AG09309 (cell line): ENCODE data around the gene MAP3K6.
"Not testable (repeated sequence)": the region's sequence is repeated elsewhere in the genome, so short reads cannot be mapped to it uniquely, and the experiment has no call there.

Experiments used
- DNase-seq: peaks from one replicate; pipeline ENCODE4 v3.0.0-alpha.2; 2010; ENCODE audit warnings: low read depth
- H3K4me3 ChIP-seq: 2 replicates; pipeline ENCODE4 v1.5.1; 2011; ENCODE audit warnings: mild to moderate bottlenecking, low read depth, low read length, moderate library complexity; ENCODE audit not compliant: control insufficient read depth
- TF ChIP-seq, protein P1 (sequence below): IDR thresholded peaks from 2 replicates; pipeline ENCODE4 v1.5.1; 2011; ENCODE audit warnings: mild to moderate bottlenecking, low read depth, low read length, inconsistent platforms; ENCODE audit not compliant: insufficient read depth, control insufficient read depth; ENCODE audit errors: missing control alignments

MAP3K6 gene

DNA sequence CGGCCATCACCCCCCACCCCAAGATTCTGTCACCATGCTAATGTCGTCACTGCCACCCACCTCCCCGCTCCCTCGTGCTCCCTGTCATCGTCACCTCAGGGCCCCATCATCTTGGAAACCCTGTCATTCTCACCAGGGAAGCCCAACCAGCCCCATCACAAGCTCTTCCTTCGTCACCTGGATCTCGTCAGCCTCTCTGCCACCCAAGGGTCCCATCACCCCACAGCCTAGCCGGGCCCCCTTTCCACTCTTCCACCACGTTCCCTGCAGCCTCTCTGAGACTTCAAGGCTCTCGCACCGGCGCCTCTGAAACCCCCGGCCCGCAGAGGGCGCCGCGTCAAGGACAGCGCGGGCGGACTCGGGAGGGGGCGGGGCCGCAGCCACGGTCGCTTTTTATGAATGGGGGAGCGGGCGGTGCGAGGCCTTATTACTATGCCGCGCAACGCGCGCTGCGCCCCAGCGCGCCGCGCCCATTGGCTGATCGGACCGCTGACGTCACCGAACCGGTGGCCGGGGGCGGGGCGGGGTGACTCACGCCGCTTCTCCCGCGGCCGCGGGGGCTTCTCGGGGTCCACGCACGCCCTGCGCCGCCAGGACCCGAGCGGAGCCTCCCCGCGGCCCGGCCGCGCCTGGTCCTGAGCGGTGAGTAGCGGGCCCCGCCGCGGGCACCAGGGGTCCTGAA lies 25.5 kb upstream of the MAP3K6 start, which contains the start of gene GPR3:
TSS of gene GPR3 (plus strand) at position 527 of the 682 bp plus-strand sequence. CDS start 1,177 bp downstream, outside the sequence.
- H3K4me3 ChIP-seq = peak within 1 kb of the TSS; percentile 68
- TF ChIP-seq, protein P1, sequence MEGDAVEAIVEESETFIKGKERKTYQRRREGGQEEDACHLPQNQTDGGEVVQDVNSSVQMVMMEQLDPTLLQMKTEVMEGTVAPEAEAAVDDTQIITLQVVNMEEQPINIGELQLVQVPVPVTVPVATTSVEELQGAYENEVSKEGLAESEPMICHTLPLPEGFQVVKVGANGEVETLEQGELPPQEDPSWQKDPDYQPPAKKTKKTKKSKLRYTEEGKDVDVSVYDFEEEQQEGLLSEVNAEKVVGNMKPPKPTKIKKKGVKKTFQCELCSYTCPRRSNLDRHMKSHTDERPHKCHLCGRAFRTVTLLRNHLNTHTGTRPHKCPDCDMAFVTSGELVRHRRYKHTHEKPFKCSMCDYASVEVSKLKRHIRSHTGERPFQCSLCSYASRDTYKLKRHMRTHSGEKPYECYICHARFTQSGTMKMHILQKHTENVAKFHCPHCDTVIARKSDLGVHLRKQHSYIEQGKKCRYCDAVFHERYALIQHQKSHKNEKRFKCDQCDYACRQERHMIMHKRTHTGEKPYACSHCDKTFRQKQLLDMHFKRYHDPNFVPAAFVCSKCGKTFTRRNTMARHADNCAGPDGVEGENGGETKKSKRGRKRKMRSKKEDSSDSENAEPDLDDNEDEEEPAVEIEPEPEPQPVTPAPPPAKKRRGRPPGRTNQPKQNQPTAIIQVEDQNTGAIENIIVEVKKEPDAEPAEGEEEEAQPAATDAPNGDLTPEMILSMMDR = peak; percentile 61
- DNase-seq = peak; percentile 41

GRCh38 chr1:27391511-27392095 lies 24.8 kb upstream of the MAP3K6 start:
- DNase-seq = no peak
- TF ChIP-seq, protein P1 = no peak
- peak overlapping the region; percentile 27 for H3K4me3 ChIP-seq

GRCh38 chr1:27388337-27389005 lies 21.7 kb upstream of the MAP3K6 start:
- H3K4me3 ChIP-seq = no peak overlapping the region
- no peak for DNase-seq
- TF ChIP-seq, protein P1 = peak; percentile 84

GRCh38 chr1:27384797-27385196 lies 18.0 kb upstream of the MAP3K6 start:
- not testable (repeated sequence) for DNase-seq, H3K4me3 ChIP-seq

DNA sequence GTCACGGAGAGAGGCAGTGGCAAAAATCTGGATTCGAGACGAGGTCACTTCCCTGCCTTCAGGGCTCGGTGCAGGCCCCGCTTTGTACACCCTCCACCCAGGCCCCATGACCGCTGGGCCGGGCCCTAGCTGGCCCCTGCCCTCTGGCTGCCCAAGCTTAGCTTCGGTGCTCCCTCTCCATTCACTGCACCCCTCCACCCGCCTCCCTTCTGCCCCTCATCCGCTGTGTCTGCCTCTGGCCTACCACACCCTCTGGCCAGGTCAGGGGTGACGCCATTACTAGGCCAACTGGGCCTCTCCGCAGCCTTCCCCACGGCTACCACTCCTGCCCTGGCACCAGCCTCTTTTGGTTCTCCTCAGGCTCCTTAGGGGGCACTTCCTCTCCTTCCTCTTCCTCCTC lies 16.9 kb upstream of the MAP3K6 start:
- TF ChIP-seq, protein P1 = no peak
- H3K4me3 ChIP-seq = no peak overlapping the region
- no peak for DNase-seq

- TF ChIP-seq, protein P1 = no peak
These were observed 16.4 kb upstream of the MAP3K6 start, which contains the start of gene CD164L2 for GRCh38 chr1:27383039-27383605. TSS of gene CD164L2 (minus strand) at chr1:27383333. CDS start at chr1:27383239, 94 bp downstream.

More at GRCh38 chr1:27383039-27383605, 16.4 kb upstream of the MAP3K6 start, which contains the start of gene CD164L2:
- H3K4me3 ChIP-seq = no peak within 1 kb of the TSS
- DNase-seq = no peak
